ENCODE results near the gene CDCA8. TPM values are rescaled to one million over a fixed set of nuclear protein-coding genes. Genes with fewer than 3 reads are reported as not detected.

The CDCA8 gene
- total and polyA plus RNA-seq, 4 donors, result 0.80 to 2.2 (median 1.6) TPM

DNA sequence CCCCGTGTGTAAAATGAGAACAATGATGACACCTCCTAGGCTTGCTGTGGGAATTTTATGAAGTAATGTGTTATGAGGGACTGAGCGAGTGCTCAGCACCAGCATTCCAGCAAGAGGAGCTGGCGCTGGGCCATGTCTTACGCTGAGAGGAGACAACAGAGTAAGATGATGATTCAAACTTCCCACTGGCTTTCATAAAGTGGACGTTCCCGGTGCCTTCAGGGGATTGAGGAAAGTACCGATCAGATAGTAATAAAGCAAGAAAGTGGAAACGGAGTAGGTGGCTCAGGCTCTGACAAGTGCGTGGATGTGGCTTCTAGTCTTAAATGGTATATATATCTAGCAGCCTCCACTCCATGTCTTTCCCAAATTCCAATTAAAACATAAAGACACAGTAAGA lies 48.8 kb downstream of the CDCA8 start:
- Histone ChIP-seq H3K27ac (ENCODE audit: low read depth in 1 of 2, low read length in 1 of 2) (no peak overlapping the region), H3K4me1 (ENCODE audit: control insufficient read depth in 5 of 5, insufficient read depth in 5 of 5, low read length in 5 of 5) (no peaks in the 10 kb centered on the region), H3K4me3 (no peak overlapping the region), H3K9ac (ENCODE audit: insufficient read depth in 1 of 2, low read length in 2 of 2) (no peak overlapping the region), H3K27me3 (ENCODE audit: control insufficient read depth in 3 of 3, insufficient read depth in 3 of 3, low read length in 2 of 3) (peaks cover 0 to 3% (median 3%) of the 10 kb centered on the region in 3 donors), H3K9me3 (ENCODE audit: control insufficient read depth in 4 of 4, insufficient read depth in 3 of 4, low read length in 3 of 4) (peaks cover 0 to 4% (median 2%) of the 10 kb centered on the region in 4 donors), H3K36me3 (ENCODE audit: control insufficient read depth in 4 of 4, insufficient read depth in 4 of 4, low read length in 4 of 4) (no peaks in the 10 kb centered on the region)
- ATAC-seq (ENCODE audit: insufficient read depth, low FRiP score) (no peak), DNase-seq (peak in 1 of 3 donors; percentile 2)
- TF ChIP-seq, protein P1, sequence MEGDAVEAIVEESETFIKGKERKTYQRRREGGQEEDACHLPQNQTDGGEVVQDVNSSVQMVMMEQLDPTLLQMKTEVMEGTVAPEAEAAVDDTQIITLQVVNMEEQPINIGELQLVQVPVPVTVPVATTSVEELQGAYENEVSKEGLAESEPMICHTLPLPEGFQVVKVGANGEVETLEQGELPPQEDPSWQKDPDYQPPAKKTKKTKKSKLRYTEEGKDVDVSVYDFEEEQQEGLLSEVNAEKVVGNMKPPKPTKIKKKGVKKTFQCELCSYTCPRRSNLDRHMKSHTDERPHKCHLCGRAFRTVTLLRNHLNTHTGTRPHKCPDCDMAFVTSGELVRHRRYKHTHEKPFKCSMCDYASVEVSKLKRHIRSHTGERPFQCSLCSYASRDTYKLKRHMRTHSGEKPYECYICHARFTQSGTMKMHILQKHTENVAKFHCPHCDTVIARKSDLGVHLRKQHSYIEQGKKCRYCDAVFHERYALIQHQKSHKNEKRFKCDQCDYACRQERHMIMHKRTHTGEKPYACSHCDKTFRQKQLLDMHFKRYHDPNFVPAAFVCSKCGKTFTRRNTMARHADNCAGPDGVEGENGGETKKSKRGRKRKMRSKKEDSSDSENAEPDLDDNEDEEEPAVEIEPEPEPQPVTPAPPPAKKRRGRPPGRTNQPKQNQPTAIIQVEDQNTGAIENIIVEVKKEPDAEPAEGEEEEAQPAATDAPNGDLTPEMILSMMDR (IDR thresholded peaks at IDR 0.05; ENCODE audit: control extremely low read depth, extremely low read depth), result no peak
- WGBS, 2 donors, result 79 to 84% methylated on average over 9 of the region's 9 CpGs

DNA sequence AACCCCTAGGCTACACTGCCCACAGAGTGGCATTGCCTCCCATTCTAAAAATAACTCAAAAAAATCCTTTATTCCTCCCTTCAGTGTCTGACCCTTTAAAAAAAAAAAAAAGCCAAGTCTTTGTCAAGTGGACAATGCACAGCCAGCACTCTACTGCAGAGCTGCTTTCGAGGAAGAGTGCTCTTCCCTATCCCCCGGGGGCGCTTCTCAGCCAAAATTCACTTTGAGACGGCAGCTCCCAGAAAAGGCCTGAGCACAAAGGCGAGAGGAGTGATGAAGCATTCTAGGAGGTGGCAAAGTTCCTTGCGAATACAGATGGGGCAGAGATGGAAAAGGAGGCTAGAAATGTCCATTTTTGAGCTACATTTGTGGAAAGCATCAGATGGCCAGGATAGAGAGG lies 49.3 kb downstream of the CDCA8 start:
- Histone ChIP-seq H3K4me1 (ENCODE audit: control insufficient read depth in 5 of 5, insufficient read depth in 5 of 5, low read length in 5 of 5) (no peaks in the 10 kb centered on the region), H3K27me3 (ENCODE audit: control insufficient read depth in 3 of 3, insufficient read depth in 3 of 3, low read length in 2 of 3) (peaks cover 0 to 3% (median 3%) of the 10 kb centered on the region in 3 donors), H3K4me3 (no peak overlapping the region), H3K36me3 (ENCODE audit: control insufficient read depth in 4 of 4, insufficient read depth in 4 of 4, low read length in 4 of 4) (no peaks in the 10 kb centered on the region), H3K9ac (ENCODE audit: insufficient read depth in 1 of 2, low read length in 2 of 2) (no peak overlapping the region), H3K27ac (ENCODE audit: low read depth in 1 of 2, low read length in 1 of 2) (no peak overlapping the region), H3K9me3 (ENCODE audit: control insufficient read depth in 4 of 4, insufficient read depth in 3 of 4, low read length in 3 of 4) (peaks cover 0 to 5% (median 2%) of the 10 kb centered on the region in 4 donors)
- ATAC-seq (ENCODE audit: insufficient read depth, low FRiP score) (no peak), DNase-seq (no peak)
- TF ChIP-seq, protein P1 (IDR thresholded peaks at IDR 0.05; ENCODE audit: control extremely low read depth, extremely low read depth), result no peak
- WGBS, 2 donors, result 42 to 46% methylated on average over 6 of the region's 6 CpGs

DNA sequence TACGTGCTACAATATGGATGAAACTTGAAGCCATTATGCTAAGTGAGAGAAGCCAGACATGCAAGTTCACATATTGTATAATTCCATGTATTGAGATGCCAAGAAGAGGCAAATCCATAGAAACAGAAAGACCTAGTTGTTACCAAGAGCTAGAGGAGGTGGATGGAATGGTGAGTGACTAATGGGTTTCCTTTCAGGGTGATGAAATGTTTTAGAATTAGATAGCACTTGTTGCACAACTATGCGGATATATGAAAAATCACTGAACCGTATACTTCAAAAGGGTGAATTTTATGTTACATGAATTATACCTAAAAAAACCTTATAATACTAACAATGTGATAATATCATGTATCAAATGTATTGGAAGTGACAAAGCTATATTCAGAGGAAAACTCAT lies 54.5 kb downstream of the CDCA8 start:
- DNase-seq (no peak), ATAC-seq (ENCODE audit: insufficient read depth, low FRiP score) (no peak)
- no peaks in the 10 kb centered on the region for H3K36me3 ChIP-seq (ENCODE audit: control insufficient read depth in 4 of 4, insufficient read depth in 4 of 4, low read length in 4 of 4)
- H3K4me1 ChIP-seq (ENCODE audit: control insufficient read depth in 5 of 5, insufficient read depth in 5 of 5, low read length in 5 of 5), result no peaks in the 10 kb centered on the region
- TF ChIP-seq, protein P1 (IDR thresholded peaks at IDR 0.05; ENCODE audit: control extremely low read depth, extremely low read depth), result no peak
- H3K9ac ChIP-seq (ENCODE audit: insufficient read depth in 1 of 2, low read length in 2 of 2), result no peak overlapping the region
- 94% methylated on average over 3 of the region's 3 CpGs for WGBS, 2 donors
- peaks cover 0 to 13% (median 1%) of the 10 kb centered on the region in 3 donors for H3K27me3 ChIP-seq (ENCODE audit: control insufficient read depth in 3 of 3, insufficient read depth in 3 of 3, low read length in 2 of 3)
- peaks cover 0 to 3% (median 2%) of the 10 kb centered on the region in 4 donors for H3K9me3 ChIP-seq (ENCODE audit: control insufficient read depth in 4 of 4, insufficient read depth in 3 of 4, low read length in 3 of 4)
- no peak overlapping the region for H3K4me3 ChIP-seq
- H3K27ac ChIP-seq (ENCODE audit: low read depth in 1 of 2, low read length in 1 of 2), result no peak overlapping the region

DNA sequence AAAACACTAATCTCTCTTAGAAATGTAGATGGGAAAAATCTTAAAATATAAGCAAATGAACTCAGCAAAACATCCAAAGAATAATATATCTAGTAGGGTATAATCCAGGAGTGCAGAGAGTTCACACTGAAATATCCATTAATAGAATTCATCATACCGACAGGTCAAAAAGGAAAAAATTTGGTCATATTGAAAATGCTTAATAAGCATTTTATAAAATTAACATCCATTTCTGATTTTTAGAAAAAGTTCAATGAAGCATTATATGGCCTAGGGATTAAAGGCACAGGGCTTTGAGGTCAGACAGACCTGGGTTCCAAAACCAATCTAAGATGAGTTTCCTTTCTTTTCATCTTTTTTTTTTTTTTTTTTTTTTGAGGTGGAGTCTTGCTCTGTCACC lies 56.2 kb downstream of the CDCA8 start:
- TF ChIP-seq, protein P1 (IDR thresholded peaks at IDR 0.05; ENCODE audit: control extremely low read depth, extremely low read depth), result no peak
- peaks cover 0 to 3% (median 2%) of the 10 kb centered on the region in 4 donors for H3K9me3 ChIP-seq (ENCODE audit: control insufficient read depth in 4 of 4, insufficient read depth in 3 of 4, low read length in 3 of 4)
- no peak for DNase-seq
- no peak overlapping the region for H3K9ac ChIP-seq (ENCODE audit: insufficient read depth in 1 of 2, low read length in 2 of 2)
- H3K4me3 ChIP-seq, result no peak overlapping the region
- WGBS, 2 donors, result 93 to 100% methylated on average over 1 of the region's 1 CpG
- H3K36me3 ChIP-seq (ENCODE audit: control insufficient read depth in 4 of 4, insufficient read depth in 4 of 4, low read length in 4 of 4), result no peaks in the 10 kb centered on the region
- H3K27me3 ChIP-seq (ENCODE audit: control insufficient read depth in 3 of 3, insufficient read depth in 3 of 3, low read length in 2 of 3), result peaks cover 3 to 24% (median 8%) of the 10 kb centered on the region in 3 donors
- H3K4me1 ChIP-seq (ENCODE audit: control insufficient read depth in 5 of 5, insufficient read depth in 5 of 5, low read length in 5 of 5), result peaks cover 0 to 5% (median 0%) of the 10 kb centered on the region in 5 donors
- ATAC-seq (ENCODE audit: insufficient read depth, low FRiP score), result no peak
- H3K27ac ChIP-seq (ENCODE audit: low read depth in 1 of 2, low read length in 1 of 2), result no peak overlapping the region
